NT2/D1 (cell line): ENCODE measurements around the gene CD47.

Experiments
- YY1 ChIP-seq: IDR thresholded peaks from 2 replicates; pipeline ENCODE4 v1.6.1; 2011; ENCODE audit not compliant: insufficient read length, insufficient read depth
- ZNF274 ChIP-seq: IDR thresholded peaks from 2 replicates; pipeline ENCODE4 v1.6.1; 2011; ENCODE audit warnings: mild to moderate bottlenecking, low read depth, low read length

DNA sequence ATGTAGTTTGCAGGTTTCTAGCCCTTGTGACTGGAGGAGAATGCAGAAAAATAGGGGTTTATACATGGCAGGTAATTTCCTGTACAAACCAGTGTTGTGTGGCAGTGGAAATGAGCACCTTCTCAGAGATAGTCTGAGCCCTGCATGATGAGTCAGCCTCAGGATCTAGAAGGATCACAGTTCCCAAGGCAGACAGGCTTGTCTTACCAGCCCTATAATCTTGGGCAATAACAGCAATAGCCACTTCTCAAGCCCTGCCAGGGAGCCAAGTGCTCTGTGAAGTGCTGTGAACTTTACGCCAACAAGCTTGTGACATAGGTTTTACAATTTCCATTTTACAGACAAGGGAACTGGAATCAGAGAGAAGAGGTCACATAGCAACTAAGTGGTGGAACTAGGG is 89.4 kb downstream of the CD47 start:
- TF ChIP-seq YY1 (no peak), ZNF274 (no peak)
